ENCODE results near the gene LCNL1.

Gene LCNL1

DNA sequence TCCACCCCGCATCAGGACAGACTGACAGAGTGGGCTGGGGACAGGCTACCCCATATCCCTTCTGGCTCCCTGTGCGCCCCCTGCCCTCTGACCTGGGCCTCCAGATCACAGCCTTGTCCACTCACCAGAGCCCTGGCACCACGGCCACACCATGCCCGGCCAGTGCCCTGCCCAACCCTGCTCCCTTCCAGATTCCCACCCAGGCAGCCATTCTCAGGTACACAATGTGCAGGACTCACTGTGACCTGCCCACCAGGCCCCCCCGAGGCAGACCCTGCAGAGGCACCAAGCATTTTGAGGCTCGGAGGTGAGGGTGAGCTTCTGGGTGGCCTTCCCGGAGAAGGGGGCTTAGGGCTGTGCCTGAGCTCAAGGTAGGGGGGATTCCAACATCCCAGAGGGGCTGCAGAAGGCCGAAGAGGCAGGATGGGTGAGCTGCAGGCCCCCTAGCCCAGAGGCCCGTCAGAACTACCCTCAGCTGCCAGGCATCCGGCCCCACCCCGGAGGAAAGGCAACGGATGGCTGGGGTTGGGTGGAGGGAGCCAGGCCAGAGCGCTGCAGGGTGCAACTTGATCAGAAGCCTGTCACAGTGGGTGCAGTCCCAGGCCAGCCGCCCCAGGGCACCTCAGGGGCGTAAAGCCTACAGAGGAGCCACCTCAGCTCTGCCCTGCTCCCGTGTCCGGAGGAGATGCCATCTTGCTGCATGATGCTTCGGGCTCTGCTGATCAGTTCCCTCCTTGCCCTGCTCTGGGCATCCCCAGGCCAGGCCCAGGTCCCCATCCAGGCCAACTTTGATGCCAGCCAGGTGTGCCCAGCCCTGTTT lies at the start of gene LCNL1:
TSS of gene LCNL1 (plus strand) at position 762 of the 820 bp plus-strand sequence. CDS start 594 bp downstream, outside the sequence.
- DNase-seq, result peak in 1 of 2 donors; percentile 67

GRCh38 chr9:136934277-136934676 lies 48.5 kb upstream of the LCNL1 start:
- no peak for DNase-seq

GRCh38 chr9:136935651-136936050 lies 47.1 kb upstream of the LCNL1 start:
- DNase-seq, result no peak

- DNase-seq, result no peak
Observed at GRCh38 chr9:136936645-136937170, 46.1 kb upstream of the LCNL1 start.

DNA sequence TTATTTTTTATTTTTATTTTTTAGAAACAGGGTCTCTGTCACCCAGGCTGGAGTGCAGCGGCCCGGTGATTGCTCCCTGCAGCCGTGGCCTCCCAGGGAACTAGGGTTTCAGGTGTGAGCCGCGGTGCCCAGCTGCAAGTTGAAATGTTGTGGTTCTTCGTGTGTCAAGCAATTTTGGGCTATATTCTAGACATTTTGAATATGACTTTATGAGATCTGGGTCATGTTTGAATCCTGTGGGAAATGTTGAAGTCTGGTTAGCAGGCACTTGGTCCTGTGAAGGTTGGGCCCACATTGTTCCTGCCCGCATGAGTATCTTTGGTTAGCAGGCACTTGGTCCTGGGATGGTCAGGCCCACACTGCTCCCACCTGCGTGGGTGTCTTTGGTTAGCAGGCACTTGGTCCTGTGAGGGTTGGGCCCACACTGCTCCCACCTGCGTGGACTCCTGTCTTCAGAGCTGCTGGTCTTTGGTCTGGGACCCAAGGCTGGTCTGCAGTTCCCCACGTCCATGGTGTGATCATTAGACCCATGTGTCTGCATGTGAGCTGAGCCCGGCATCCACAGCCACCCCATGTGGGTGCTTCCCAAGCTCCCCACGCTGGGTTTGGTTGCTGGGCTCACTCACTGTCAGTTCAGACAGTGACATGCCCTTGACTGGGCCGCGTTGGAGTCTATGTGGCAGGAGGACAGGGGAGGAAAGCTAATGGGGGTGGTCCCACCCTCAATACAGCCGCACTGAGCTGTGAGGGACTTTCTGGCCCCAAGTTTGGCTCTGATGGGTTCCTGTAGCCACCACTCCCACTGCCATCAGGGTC lies 45.4 kb upstream of the LCNL1 start:
- no peak for DNase-seq

DNA sequence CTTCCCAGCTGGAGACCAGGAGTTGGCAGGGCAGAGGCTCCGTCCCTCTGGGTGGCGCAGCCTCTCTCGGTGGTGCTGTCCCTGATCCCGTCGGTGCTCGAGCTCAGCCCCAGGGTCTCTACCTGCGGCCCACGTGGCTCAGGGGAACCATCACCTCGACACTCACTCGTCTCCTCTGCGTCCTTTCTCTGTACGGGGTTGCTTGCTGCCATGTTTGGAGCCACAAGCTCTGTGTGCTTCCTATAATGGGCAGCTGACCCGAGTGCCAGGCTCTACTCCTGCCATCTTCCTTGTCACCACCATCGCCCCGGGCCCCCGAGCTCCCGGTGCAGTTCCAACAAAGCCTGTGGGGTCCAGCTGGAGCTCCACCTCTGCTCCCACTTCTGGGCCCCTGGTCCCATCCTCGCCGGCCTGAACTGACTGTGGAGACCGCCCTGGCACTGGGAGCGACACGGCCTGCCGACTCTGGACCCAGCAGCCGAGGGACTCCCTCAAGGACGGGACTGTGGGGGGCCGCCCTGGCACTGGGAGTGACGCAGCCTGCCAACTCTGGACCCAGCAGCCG lies 43.3 kb upstream of the LCNL1 start:
- no peak for DNase-seq

- DNase-seq, result peak; percentile 38 to 77
Observed at GRCh38 chr9:136939996-136940525, 42.7 kb upstream of the LCNL1 start.

DNA sequence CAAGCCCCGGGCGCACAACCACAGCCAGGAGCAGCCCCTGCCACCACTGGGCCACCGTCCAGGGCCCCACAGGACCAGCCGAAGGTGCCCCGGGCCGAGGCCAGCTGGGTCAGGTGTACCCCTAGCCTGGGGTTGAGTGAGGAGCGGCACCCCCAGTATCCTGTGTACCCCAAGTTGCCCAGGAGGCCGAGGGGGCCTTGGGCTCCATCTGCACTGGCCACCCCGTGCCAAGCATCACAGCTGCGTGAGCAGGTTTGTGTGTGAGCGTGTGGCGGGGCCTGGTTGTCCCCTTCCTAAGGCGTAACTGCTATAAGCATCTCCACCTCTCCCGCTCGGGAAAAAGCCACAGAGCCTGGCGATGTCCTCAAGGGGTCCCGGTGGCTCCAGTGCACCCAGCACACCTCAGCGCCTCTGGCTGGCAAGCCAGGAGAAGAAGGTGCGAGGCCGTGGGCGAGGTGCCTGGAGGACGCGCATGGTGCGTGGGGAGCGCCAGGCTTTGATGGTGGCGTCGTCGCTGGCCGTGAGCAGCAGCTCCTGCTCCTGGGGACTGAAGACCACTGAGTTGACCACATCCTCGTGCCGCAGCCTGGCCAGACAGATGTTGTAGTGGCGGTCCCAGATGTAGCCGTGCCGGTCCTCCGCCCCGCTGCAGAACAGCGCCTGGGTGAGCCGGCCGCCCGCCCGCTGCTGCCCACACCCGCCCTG lies 42.1 kb upstream of the LCNL1 start:
- no peak for DNase-seq

- DNase-seq, result no peak
Observed at GRCh38 chr9:136941231-136942111, 41.3 kb upstream of the LCNL1 start.

DNA sequence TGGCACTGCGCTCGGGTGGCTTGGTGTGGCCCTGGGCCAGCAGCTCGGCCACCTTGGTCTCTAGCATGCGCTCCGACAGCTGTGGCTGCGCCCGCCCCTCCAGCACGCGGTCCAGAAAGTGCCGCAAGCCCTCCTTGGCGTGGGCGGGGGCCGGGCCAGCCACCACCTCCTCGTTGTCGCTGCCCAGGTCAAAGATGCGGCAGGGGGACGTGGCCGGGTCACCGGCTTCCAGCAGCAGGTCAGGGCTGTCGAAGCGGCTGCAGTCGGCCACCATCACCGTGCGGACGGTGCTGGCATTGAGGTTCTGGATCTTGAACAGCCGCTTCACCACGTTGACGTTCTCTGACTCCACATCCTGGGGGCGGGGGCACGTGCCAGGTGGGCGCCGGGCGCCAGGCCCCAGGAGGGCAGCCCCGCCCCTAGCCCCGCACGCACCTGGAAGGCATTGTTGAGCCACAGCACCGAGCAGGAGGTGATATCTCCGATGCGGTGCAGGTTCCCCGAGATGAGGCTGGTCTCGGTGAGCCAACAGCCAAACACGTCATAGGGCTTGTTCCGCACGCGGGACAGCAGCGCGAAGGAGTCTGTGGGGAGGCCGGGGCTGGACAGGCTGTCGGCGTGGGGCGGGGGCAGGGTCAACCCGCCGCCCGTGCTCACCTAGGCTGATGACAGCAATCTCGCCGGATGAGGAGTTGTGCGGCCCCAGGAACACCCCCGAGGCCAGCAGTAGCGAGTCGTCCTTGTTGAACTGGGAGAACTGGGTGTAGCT lies 40.5 kb upstream of the LCNL1 start:
- DNase-seq, result no peak

DNA sequence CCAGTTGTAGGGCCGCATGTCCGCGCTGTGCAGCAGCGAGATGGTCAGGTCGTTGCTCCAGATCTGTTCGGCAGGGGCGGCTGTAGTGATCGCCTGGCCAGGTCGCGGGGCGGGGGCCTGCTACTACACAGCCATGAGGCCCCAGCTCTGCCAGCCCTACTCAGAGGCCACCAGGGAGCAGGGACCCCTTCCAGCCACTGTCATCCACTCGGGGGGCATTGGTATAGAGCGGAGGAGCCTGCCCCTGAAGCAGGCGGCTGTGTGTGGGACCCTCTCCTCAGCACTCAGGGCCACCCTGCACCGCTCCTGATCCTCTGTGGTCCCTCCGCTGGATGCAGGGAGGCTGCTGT lies 39.9 kb upstream of the LCNL1 start:
- no peak for DNase-seq

DNA sequence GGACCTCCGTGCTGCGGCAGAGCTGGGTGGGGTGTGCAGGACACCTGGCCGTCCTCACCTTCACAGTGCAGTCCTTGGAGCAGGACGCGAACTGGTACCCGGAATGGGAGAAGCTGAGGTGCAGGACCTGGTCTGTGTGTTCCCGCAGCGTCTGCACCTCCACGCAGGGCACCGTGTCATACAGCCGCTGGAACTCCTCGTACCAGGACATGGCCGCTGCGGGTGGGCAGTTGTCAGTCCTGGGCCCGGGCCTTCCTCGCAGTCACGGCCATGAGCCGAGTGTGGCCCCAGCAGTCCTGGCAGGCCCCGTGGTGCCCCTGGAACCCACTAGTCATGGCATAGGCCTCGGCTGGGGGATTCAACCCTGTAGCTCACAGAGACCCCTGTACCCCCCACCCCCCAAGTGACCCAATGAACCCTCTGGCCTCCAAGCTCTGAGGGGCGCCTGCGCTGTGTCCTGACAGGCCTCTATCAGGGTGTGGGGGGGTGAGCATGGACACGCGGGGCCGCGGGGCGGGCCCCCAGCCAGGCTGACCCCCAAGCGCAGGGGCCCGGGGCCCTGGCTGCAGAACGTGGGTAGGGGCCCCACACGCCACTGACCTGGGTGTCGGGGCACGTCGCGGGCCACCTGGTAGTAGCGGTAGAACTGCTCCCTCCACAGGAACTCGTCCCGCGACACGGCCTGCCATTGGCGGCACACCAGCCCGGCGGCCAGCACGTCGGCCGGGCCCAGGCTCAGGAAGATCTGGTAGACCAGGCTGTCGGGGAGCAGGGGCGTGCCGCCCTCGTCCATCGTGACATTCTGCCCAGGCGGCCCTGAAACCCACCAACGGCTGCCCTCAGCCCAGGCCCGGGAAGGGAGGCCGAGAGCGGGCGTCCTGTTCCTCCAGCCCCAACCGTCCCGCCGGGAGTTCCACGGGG lies 39.2 kb upstream of the LCNL1 start:
- no peak for DNase-seq

DNA sequence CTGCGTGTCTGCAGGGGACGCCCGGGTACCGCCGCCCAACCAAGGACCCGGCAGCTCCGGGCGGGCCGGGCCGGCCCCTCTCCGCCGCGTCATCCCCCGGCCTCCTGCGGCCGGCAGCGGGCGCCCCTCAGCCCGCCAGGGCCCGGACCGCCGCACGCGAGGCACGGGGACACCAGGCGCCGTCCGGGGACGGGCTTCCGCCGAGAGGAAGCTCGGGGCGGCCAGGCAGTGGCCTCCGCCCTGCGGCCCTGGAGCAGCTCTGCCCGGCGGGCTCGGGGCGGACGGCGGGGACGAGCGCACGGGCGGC lies 38.6 kb upstream of the LCNL1 start:
- DNase-seq, result no peak

GRCh38 chr9:136944519-136945332 lies 38.1 kb upstream of the LCNL1 start, which contains the start of the genes C8G and FBXW5:
Gene C8G (plus strand): TSS chr9:136945243. CDS start chr9:136945321, 78 bp downstream.
Gene FBXW5 (minus strand): TSS chr9:136944738. CDS start chr9:136944083, 655 bp downstream.
- DNase-seq, result peak; percentile 88 to 89

DNA sequence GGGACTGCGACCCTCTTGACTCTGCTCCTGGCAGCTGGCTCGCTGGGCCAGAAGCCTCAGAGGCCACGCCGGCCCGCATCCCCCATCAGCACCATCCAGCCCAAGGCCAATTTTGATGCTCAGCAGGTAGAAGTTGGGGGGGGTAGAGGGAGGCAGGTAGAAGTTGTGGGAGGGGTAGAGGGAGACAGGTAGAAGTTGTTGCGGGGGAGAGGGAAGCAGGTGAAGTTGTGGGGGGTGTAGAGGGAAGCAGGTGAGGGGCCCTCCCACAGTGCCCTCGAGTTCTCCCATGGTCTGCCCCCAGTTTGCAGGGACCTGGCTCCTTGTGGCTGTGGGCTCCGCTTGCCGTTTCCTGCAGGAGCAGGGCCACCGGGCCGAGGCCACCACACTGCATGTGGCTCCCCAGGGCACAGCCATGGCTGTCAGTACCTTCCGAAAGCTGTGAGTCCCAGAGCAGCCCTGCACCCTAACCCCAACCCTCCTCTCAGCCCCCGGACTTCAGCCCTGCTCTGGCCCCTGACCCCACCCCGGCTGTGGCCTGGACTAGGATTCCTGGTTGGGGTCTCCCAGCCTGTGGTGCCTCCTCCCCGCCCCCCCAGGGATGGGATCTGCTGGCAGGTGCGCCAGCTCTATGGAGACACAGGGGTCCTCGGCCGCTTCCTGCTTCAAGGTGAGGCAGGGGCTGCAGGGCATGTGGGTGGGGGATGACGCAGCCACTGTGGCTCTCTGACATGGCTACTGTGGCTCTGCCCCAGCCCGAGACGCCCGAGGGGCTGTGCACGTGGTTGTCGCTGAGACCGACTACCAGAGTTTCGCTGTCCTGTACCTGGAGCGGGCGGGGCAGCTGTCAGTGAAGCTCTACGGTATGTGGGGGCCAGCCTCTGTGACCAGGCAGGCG lies 37.2 kb upstream of the LCNL1 start:
- DNase-seq, result no peak

DNA sequence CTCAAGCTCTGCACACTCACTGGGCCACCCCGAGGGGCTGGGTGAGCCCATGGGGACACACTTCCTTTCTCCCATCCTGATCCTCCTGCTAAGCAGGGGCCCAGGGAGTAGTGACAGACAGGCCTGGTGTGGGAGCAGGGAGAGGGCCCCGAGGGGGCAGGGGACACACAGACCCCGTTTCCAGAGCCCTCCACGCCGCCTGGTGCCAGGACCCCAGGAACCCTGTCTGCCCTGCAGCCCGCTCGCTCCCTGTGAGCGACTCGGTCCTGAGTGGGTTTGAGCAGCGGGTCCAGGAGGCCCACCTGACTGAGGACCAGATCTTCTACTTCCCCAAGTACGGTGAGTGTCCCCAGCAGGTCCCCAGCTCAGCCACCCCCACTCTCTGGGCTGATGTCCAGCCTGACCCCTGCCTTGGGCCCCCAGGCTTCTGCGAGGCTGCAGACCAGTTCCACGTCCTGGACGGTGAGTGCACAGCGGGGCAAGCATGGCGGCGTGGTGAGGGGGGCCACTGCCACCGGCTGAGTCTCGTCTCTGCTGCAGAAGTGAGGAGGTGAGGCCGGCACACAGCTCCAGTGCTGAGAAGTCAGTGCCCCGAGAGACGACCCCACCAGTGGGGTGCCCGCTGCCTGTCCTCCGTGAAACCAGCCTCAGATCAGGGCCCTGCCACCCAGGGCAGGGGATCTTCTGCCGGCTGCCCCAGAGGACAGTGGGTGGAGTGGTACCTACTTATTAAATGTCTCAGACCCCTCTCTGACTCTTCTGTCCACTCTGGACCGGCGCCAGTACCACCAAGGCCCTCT lies 36.4 kb upstream of the LCNL1 start:
- no peak for DNase-seq
